Calu3 (cell line): ENCODE data around the gene CSRP1. TPM values are rescaled to one million over a fixed set of nuclear protein-coding genes. Genes with fewer than 3 reads are reported as not detected.

Experiments used
- BruUV-seq: library from RNA; stranded (reverse); fragments of 400-500 nt; replicated peaks from 2 replicates; lab custom pipeline; 2021; lab: Mats Ljungman, UMichigan
- CTCF ChIA-PET: fragments of 300-600 bp; sonication (Branson Sonifier 250); formaldehyde crosslinking; loops from one replicate; lab custom pipeline; 2022; ENCODE audit warnings: antibody characterized with exemption; lab: Charles Lee
- DNase-seq: peaks from one replicate; pipeline ENCODE4 v3.0.0; 2022
- H3K27ac Mint-ChIP-seq: one replicate; pipeline ENCODE4 v1.8.0; 2022; ENCODE audit warnings: mixed read lengths; ENCODE audit not compliant: unreplicated experiment
- H3K27me3 Mint-ChIP-seq: one replicate; pipeline ENCODE4 v1.8.0; 2022; ENCODE audit warnings: mixed read lengths; ENCODE audit not compliant: unreplicated experiment
- H3K36me3 Mint-ChIP-seq: one replicate; pipeline ENCODE4 v1.8.0; 2022; ENCODE audit warnings: mild to moderate bottlenecking, moderate library complexity, mixed read lengths; ENCODE audit not compliant: insufficient read depth, unreplicated experiment
- H3K4me1 Mint-ChIP-seq: one replicate; pipeline ENCODE4 v1.8.0; 2022; ENCODE audit warnings: mild to moderate bottlenecking, low read depth, mixed read lengths; ENCODE audit not compliant: unreplicated experiment
- H3K4me3 Mint-ChIP-seq: one replicate; pipeline ENCODE4 v1.8.0; 2022; ENCODE audit warnings: mild to moderate bottlenecking, low read depth, moderate library complexity, mixed read lengths; ENCODE audit not compliant: unreplicated experiment
- H3K9me3 Mint-ChIP-seq: one replicate; pipeline ENCODE4 v1.8.0; 2022; ENCODE audit warnings: low read depth, mixed read lengths; ENCODE audit not compliant: unreplicated experiment
- intact Hi-C: fragments of 100-400 bp; cut with micrococcal nuclease; formaldehyde crosslinking; loops from one replicate; pipeline ENCODE4 v1.10.0; 2022; ENCODE audit not compliant: unreplicated experiment
- total RNA-seq: library from RNA; stranded (reverse); gene quantifications from 2 replicates; pipeline ENCODE4 v1.2.3, GENCODE V29; 2022
- TF ChIP-seq, protein P1 (sequence below): fragments of 200-600 bp; IDR thresholded peaks from one replicate; pipeline ENCODE4 v1.8.0; 2022; ENCODE audit warnings: antibody characterized with exemption; ENCODE audit not compliant: unreplicated experiment

Gene CSRP1
- total RNA-seq, 1 experiment from 2014 or later, result 69.9 TPM

GRCh38 chr1:201511396-201511940 lies 4.5 kb upstream of the CSRP1 start:
- Mint-ChIP-seq H3K36me3 (peaks cover 14% of the 10 kb centered on the region), H3K27ac (no peak overlapping the region), H3K27me3 (no peaks in the 10 kb centered on the region), H3K9me3 (no peaks in the 10 kb centered on the region), H3K4me3 (no peak overlapping the region), H3K4me1 (peaks cover 42% of the 10 kb centered on the region)
- CTCF ChIA-PET, result interaction anchor here (1.1 to 7.0 kb wide), 7 partner anchors 9 to 76 kb away, joined by 6 to 172 read pairs (median 37); no protein-coding TSS in a partner anchor
- intact Hi-C loops, result no loop called here
- no peak for DNase-seq
- TF ChIP-seq, protein P1, sequence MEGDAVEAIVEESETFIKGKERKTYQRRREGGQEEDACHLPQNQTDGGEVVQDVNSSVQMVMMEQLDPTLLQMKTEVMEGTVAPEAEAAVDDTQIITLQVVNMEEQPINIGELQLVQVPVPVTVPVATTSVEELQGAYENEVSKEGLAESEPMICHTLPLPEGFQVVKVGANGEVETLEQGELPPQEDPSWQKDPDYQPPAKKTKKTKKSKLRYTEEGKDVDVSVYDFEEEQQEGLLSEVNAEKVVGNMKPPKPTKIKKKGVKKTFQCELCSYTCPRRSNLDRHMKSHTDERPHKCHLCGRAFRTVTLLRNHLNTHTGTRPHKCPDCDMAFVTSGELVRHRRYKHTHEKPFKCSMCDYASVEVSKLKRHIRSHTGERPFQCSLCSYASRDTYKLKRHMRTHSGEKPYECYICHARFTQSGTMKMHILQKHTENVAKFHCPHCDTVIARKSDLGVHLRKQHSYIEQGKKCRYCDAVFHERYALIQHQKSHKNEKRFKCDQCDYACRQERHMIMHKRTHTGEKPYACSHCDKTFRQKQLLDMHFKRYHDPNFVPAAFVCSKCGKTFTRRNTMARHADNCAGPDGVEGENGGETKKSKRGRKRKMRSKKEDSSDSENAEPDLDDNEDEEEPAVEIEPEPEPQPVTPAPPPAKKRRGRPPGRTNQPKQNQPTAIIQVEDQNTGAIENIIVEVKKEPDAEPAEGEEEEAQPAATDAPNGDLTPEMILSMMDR, result no peak
- no TSS peak for BruUV-seq

DNA sequence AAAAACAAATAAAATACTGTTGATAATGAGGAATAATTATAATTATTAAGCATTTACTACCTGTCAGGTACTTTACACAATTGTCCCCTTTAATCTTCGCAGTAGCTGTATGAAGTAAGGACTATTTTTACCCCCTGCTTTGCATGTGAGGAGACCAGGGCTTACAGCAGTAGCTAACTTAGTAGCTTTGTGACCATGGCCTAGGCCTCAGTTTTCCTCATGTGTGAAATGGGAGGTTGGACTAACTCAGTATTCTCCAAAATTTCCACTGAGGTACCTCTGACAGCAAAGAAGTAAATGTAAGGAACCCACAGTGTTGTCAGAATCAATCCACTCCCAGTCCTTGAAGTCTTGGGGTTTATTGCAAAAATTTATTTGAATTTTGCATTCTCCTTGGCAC lies 3.8 kb upstream of the CSRP1 start:
- Mint-ChIP-seq H3K27me3 (no peaks in the 10 kb centered on the region), H3K9me3 (no peaks in the 10 kb centered on the region), H3K4me3 (no peak overlapping the region), H3K4me1 (peaks cover 42% of the 10 kb centered on the region), H3K27ac (no peak overlapping the region), H3K36me3 (peaks cover 21% of the 10 kb centered on the region)
- intact Hi-C loops, result no loop called here
- CTCF ChIA-PET, result interaction anchor here (0.7 to 7.0 kb wide), 4 partner anchors 9 to 63 kb away, joined by 3 to 172 read pairs (median 29); no protein-coding TSS in a partner anchor
- no peak for DNase-seq
- TF ChIP-seq, protein P1, result no peak
- BruUV-seq, result no TSS peak

GRCh38 chr1:201509601-201510374 lies 2.9 kb upstream of the CSRP1 start:
- TF ChIP-seq, protein P1, result no peak
- H3K4me1 Mint-ChIP-seq, result peaks cover 42% of the 10 kb centered on the region
- no peaks in the 10 kb centered on the region for H3K27me3 Mint-ChIP-seq
- CTCF ChIA-PET, result interaction anchor here (0.7 kb wide), 1 partner anchor 1189 kb away, joined by 3 read pairs; no protein-coding TSS in a partner anchor
- H3K9me3 Mint-ChIP-seq, result no peaks in the 10 kb centered on the region
- peaks cover 30% of the 10 kb centered on the region for H3K36me3 Mint-ChIP-seq
- no peak overlapping the region for H3K27ac Mint-ChIP-seq
- no TSS peak for BruUV-seq
- H3K4me3 Mint-ChIP-seq, result no peak overlapping the region
- intact Hi-C loops, result no loop called here
- DNase-seq, result no peak

DNA sequence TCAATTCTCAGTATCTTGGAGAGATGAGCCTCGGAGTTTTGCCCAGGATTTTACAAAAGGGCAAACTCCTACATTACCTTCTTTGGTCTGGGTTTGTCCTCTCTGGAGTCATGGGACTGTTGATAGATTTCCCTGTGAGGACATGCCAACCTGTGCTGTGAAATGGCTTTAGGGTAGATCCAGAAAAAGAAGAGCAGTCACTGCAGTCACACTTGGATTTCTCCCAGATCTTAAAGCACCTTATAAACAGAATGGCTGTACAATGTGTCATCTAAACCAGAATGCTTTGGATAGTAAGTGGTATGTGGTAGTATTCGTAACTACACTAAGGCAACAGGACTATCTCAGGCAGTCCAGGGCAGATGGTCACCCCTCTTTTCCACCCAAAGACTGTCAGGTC lies 1.9 kb upstream of the CSRP1 start:
- no TSS peak for BruUV-seq
- no peak overlapping the region for H3K27ac Mint-ChIP-seq
- TF ChIP-seq, protein P1, result no peak
- peaks cover 31% of the 10 kb centered on the region for H3K36me3 Mint-ChIP-seq
- peaks cover 36% of the 10 kb centered on the region for H3K4me1 Mint-ChIP-seq
- H3K27me3 Mint-ChIP-seq, result no peaks in the 10 kb centered on the region
- intact Hi-C loops, result no loop called here
- no peak for DNase-seq
- H3K9me3 Mint-ChIP-seq, result no peaks in the 10 kb centered on the region
- CTCF ChIA-PET, result no interaction called here
- no peak overlapping the region for H3K4me3 Mint-ChIP-seq
